Neural cell (in vitro differentiated cells): ENCODE results near the gene OR14I1. TPM values are rescaled to one million over a fixed set of nuclear protein-coding genes. Genes with fewer than 3 reads are reported as not detected.
"Not testable (repeated sequence)": the region's sequence is repeated elsewhere in the genome, so short reads cannot be mapped to it uniquely, and the experiment has no call there.

ENCODE experiments used
- H2AFZ ChIP-seq: fragments of 200-600, 300-800 bp; sonication (generic), shearing (Covaris generic); 2 replicates; pipeline ENCODE4 v1.6.0; 2014; ENCODE audit warnings: low read depth, mild to moderate bottlenecking, antibody characterized with exemption, low read length, moderate library complexity
- H3F3A ChIP-seq: fragments of 200-600 bp; shearing (Covaris generic); 2 replicates; pipeline ENCODE4 v1.6.1; 2016; ENCODE audit warnings: mild to moderate bottlenecking, moderate library complexity, mixed read lengths, antibody characterized with exemption, low read length; ENCODE audit not compliant: insufficient read depth, poor library complexity, severe bottlenecking
- H3K27ac ChIP-seq: fragments of 200-600, 300-800 bp; sonication (generic), shearing (Covaris generic); 2 replicates; pipeline ENCODE4 v1.5.1; 2014; ENCODE audit warnings: mild to moderate bottlenecking, low read length, moderate library complexity
- H3K27me3 ChIP-seq: fragments of 300-800, 200-600 bp; sonication (generic), shearing (Covaris generic); 2 replicates; pipeline ENCODE4 v1.6.0; 2014; ENCODE audit warnings: mild to moderate bottlenecking, low read depth, low read length, moderate library complexity; ENCODE audit not compliant: insufficient read depth
- H3K36me3 ChIP-seq: fragments of 300-800, 200-600 bp; sonication (generic), shearing (Covaris generic); 2 replicates; pipeline ENCODE4 v1.5.1; 2014; ENCODE audit warnings: mild to moderate bottlenecking, antibody characterized with exemption, low read length, moderate library complexity; ENCODE audit not compliant: insufficient read depth
- H3K4me2 ChIP-seq: fragments of 300-800, 200-600 bp; sonication (generic), shearing (Covaris generic); 2 replicates; pipeline ENCODE4 v1.6.0; 2014; ENCODE audit warnings: mild to moderate bottlenecking, low read length
- H3K4me3 ChIP-seq: fragments of 300-800, 200-600 bp; sonication (generic), shearing (Covaris generic); 2 replicates; pipeline ENCODE4 v1.5.1; 2014; ENCODE audit warnings: mild to moderate bottlenecking, low read length, moderate library complexity
- H3K79me2 ChIP-seq: fragments of 200-600 bp; shearing (Covaris generic); replicated peaks from 2 replicates; pipeline ENCODE4 v1.6.0; 2014; ENCODE audit warnings: mild to moderate bottlenecking, low read length, moderate library complexity; ENCODE audit not compliant: insufficient read depth
- H3K9ac ChIP-seq: fragments of 300-800, 200-600 bp; sonication (generic), shearing (Covaris generic); 2 replicates; pipeline ENCODE4 v1.6.1; 2016; ENCODE audit warnings: mild to moderate bottlenecking, low read length, mixed read lengths
- H3K9me2 ChIP-seq: fragments of 200-600 bp; shearing (Covaris generic); 2 replicates; pipeline ENCODE4 v1.6.1; 2016; ENCODE audit warnings: mild to moderate bottlenecking, low read length, mixed read lengths; ENCODE audit not compliant: insufficient read depth
- H3K9me3 ChIP-seq: fragments of 200-600, 300-800 bp; sonication (generic), shearing (Covaris generic); 2 replicates; pipeline ENCODE4 v1.6.1; 2016; ENCODE audit warnings: mild to moderate bottlenecking, mixed run types, low read length, moderate library complexity, mixed read lengths
- H4K20me1 ChIP-seq: fragments of 200-600 bp; shearing (Covaris generic); 2 replicates; pipeline ENCODE4 v1.6.1; 2016; ENCODE audit warnings: mild to moderate bottlenecking, mixed run types; ENCODE audit not compliant: insufficient read depth
- EP300 ChIP-seq: fragments of 450-650 bp; conservative IDR thresholded peaks from 2 replicates; pipeline ENCODE4 v1.6.1; 2014; ENCODE audit warnings: antibody characterized with exemption, mild to moderate bottlenecking, moderate library complexity; ENCODE audit not compliant: poor library complexity, severe bottlenecking
- EZH2 ChIP-seq: fragments of 200-600, 300-800 bp; shearing (Covaris generic), sonication (generic); IDR thresholded peaks from 2 replicates; pipeline ENCODE4 v1.6.1; 2014; ENCODE audit warnings: antibody characterized with exemption, low read length, borderline replicate concordance, mild to moderate bottlenecking; ENCODE audit not compliant: insufficient read depth, poor library complexity, severe bottlenecking
- MXI1 ChIP-seq: fragments of 450-650 bp; conservative IDR thresholded peaks from 2 replicates; pipeline ENCODE4 v1.6.1; 2014; ENCODE audit warnings: antibody characterized with exemption, mild to moderate bottlenecking; ENCODE audit not compliant: poor library complexity, severe bottlenecking
- POLR2AphosphoS5 ChIP-seq: IDR thresholded peaks from 2 replicates; pipeline ENCODE4 v1.6.1; 2012
- RAD21 ChIP-seq: fragments of 450-650 bp; conservative IDR thresholded peaks from 2 replicates; pipeline ENCODE4 v1.6.1; 2014; ENCODE audit warnings: antibody characterized with exemption, mild to moderate bottlenecking, moderate library complexity
- SMC3 ChIP-seq: fragments of 450-650 bp; conservative IDR thresholded peaks from 2 replicates; pipeline ENCODE4 v1.6.1; 2014; ENCODE audit warnings: antibody characterized with exemption, mild to moderate bottlenecking, moderate library complexity; ENCODE audit not compliant: poor library complexity
- TAF1 ChIP-seq: IDR thresholded peaks from 2 replicates; pipeline ENCODE4 v1.6.1; 2012; ENCODE audit warnings: low read depth
- polyA plus RNA-seq: library from polyadenylated mRNA; depleted of rRNA; stranded (reverse); fragments of >200 nt; gene quantifications from 2 replicates; pipeline ENCODE4 v1.2.3, GENCODE V29; 2014
- TF ChIP-seq, protein P1 (sequence below): fragments of 450-650 bp; IDR thresholded peaks from 2 replicates; pipeline ENCODE4 v1.5.1; 2014; ENCODE audit warnings: antibody characterized with exemption, mild to moderate bottlenecking, moderate library complexity; ENCODE audit not compliant: poor library complexity, severe bottlenecking
- TF ChIP-seq, protein P2 (sequence below): IDR thresholded peaks from 2 replicates; pipeline ENCODE4 v1.6.1; 2012; ENCODE audit warnings: borderline replicate concordance

Gene OR14I1
- polyA plus RNA-seq, 1 donor from 2014 or later: not detected

GRCh38 chr1:248686815-248687214 lies 15.8 kb downstream of the OR14I1 start:
- Histone ChIP-seq H2AFZ (no peak overlapping the region), H3K27me3 (no peaks in the 10 kb centered on the region), H3K9me2 (no peaks in the 10 kb centered on the region), H3F3A (no peaks in the 10 kb centered on the region), H4K20me1 (no peaks in the 10 kb centered on the region), H3K9me3 (no peaks in the 10 kb centered on the region), H3K9ac (no peak overlapping the region), H3K36me3 (no peaks in the 10 kb centered on the region), H3K4me2 (no peak overlapping the region), H3K27ac (no peak overlapping the region), H3K79me2 (no peaks in the 10 kb centered on the region), H3K4me3 (no peak overlapping the region)
- TF ChIP-seq, protein P1, sequence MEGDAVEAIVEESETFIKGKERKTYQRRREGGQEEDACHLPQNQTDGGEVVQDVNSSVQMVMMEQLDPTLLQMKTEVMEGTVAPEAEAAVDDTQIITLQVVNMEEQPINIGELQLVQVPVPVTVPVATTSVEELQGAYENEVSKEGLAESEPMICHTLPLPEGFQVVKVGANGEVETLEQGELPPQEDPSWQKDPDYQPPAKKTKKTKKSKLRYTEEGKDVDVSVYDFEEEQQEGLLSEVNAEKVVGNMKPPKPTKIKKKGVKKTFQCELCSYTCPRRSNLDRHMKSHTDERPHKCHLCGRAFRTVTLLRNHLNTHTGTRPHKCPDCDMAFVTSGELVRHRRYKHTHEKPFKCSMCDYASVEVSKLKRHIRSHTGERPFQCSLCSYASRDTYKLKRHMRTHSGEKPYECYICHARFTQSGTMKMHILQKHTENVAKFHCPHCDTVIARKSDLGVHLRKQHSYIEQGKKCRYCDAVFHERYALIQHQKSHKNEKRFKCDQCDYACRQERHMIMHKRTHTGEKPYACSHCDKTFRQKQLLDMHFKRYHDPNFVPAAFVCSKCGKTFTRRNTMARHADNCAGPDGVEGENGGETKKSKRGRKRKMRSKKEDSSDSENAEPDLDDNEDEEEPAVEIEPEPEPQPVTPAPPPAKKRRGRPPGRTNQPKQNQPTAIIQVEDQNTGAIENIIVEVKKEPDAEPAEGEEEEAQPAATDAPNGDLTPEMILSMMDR: no peak
- TF ChIP-seq SMC3: no peak

- Histone ChIP-seq H3K79me2 (no peaks in the 10 kb centered on the region), H3K9me2 (no peaks in the 10 kb centered on the region), H2AFZ (no peak overlapping the region), H3F3A (no peaks in the 10 kb centered on the region), H4K20me1 (no peaks in the 10 kb centered on the region), H3K27me3 (no peaks in the 10 kb centered on the region), H3K9me3 (no peaks in the 10 kb centered on the region), H3K27ac (no peak overlapping the region), H3K4me2 (no peak overlapping the region), H3K36me3 (no peaks in the 10 kb centered on the region), H3K4me3 (no peak overlapping the region), H3K9ac (no peak overlapping the region)
- TF ChIP-seq SMC3 (no peak), EP300 (no peak), EZH2 (no peak)
These were observed 20.9 kb downstream of the OR14I1 start for GRCh38 chr1:248681651-248682050.

GRCh38 chr1:248670003-248670402 lies 32.6 kb downstream of the OR14I1 start:
- no peak overlapping the region for H3K27ac ChIP-seq
- no peaks in the 10 kb centered on the region for H4K20me1 ChIP-seq
- no peak overlapping the region for H3K9ac ChIP-seq
- H3K4me2 ChIP-seq: no peak overlapping the region
- no peaks in the 10 kb centered on the region for H3F3A ChIP-seq
- no peaks in the 10 kb centered on the region for H3K9me2 ChIP-seq
- no peak overlapping the region for H3K4me3 ChIP-seq
- no peaks in the 10 kb centered on the region for H3K9me3 ChIP-seq
- no peaks in the 10 kb centered on the region for H3K27me3 ChIP-seq
- TF ChIP-seq, protein P2, sequence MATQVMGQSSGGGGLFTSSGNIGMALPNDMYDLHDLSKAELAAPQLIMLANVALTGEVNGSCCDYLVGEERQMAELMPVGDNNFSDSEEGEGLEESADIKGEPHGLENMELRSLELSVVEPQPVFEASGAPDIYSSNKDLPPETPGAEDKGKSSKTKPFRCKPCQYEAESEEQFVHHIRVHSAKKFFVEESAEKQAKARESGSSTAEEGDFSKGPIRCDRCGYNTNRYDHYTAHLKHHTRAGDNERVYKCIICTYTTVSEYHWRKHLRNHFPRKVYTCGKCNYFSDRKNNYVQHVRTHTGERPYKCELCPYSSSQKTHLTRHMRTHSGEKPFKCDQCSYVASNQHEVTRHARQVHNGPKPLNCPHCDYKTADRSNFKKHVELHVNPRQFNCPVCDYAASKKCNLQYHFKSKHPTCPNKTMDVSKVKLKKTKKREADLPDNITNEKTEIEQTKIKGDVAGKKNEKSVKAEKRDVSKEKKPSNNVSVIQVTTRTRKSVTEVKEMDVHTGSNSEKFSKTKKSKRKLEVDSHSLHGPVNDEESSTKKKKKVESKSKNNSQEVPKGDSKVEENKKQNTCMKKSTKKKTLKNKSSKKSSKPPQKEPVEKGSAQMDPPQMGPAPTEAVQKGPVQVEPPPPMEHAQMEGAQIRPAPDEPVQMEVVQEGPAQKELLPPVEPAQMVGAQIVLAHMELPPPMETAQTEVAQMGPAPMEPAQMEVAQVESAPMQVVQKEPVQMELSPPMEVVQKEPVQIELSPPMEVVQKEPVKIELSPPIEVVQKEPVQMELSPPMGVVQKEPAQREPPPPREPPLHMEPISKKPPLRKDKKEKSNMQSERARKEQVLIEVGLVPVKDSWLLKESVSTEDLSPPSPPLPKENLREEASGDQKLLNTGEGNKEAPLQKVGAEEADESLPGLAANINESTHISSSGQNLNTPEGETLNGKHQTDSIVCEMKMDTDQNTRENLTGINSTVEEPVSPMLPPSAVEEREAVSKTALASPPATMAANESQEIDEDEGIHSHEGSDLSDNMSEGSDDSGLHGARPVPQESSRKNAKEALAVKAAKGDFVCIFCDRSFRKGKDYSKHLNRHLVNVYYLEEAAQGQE: no peak
- no peak for TF ChIP-seq POLR2AphosphoS5
- TF ChIP-seq TAF1: no peak
- TF ChIP-seq RAD21: no peak
- no peak for TF ChIP-seq EP300
- no peak for TF ChIP-seq SMC3
- no peak for TF ChIP-seq EZH2
- no peak for TF ChIP-seq MXI1
- TF ChIP-seq, protein P1: no peak
- H2AFZ ChIP-seq: no peak overlapping the region
- H3K79me2 ChIP-seq: no peaks in the 10 kb centered on the region
- no peaks in the 10 kb centered on the region for H3K36me3 ChIP-seq

- not testable (repeated sequence) for H3K27me3 ChIP-seq, H3K9ac ChIP-seq, H3K27ac ChIP-seq, H3K9me2 ChIP-seq, H3F3A ChIP-seq, H3K36me3 ChIP-seq, H3K4me2 ChIP-seq, H3K9me3 ChIP-seq, H4K20me1 ChIP-seq, H2AFZ ChIP-seq, H3K79me2 ChIP-seq, H3K4me3 ChIP-seq
These were observed 38.9 kb downstream of the OR14I1 start for GRCh38 chr1:248663453-248664328.
